HG02588 (cell line): ENCODE data around the gene LEKR1.
A peak's percentile ranks its signal among the peaks of the same experiment; 100 is the strongest.
"Not testable (repeated sequence)": the region's sequence is repeated elsewhere in the genome, so short reads cannot be mapped to it uniquely, and the experiment has no call there.

ENCODE experiments used
- ATAC-seq: cut with Tn5 transposase; IDR thresholded peaks from one replicate; pipeline ENCODE4 v1.9.1; 2021; ENCODE audit warnings: mild to moderate bottlenecking, moderate library complexity; ENCODE audit not compliant: unreplicated experiment

The LEKR1 gene

DNA sequence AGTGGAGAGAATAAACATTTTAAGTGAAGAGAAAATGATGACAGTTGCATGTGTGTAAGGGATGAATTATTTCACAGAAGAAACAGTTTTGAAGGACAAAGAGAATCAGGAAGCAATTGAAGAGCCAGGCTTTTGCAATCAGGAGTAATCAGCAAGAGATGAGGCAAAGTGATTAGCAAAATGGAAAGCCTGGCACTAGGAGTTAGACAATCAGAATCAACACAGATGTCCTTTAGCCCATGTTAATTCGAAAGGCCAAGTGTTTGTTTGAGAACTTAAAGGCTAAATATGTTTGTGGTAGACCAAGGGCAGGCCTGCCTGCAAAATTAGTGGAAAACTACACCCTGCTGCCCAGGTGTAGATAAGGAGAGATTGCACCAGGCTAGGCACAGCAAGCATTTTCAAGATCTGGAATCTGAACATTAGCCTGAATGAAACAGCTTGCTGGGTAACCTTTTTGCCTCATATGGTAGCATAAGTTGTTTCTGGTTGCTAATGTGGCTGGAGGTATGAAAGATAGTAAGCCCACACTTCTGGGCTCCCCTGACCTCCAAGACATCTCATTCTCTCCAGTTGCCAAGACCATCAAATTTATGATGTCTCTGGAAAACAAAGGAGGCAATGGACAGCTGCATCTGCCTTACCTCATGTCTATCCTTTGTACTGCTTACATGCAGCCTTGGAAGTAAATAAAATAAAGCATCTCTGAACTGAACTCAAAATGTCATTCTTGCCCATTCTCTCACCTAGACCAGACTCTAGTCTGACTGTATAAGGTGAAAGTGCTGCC lies 22.0 kb upstream of the LEKR1 start:
- no peak for ATAC-seq

DNA sequence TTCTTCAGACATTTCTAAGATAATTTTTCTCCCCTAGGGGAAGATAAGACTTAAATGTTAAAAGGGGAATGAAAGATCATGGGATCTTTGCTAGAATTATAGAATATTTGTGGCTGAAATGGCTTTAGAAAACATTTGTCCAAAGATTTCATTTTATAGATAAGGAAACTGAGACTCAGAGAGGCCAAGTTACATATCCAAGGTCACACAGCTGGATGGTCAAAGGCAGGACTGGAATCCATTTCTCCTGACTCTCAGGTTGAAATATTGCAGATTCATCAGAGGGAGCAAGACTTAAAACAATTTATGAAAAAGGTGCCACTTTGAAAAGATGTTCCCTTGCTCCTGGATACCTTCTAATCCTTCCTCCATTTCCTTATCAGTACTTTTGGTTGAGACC lies 19.5 kb upstream of the LEKR1 start:
- ATAC-seq = no peak

DNA sequence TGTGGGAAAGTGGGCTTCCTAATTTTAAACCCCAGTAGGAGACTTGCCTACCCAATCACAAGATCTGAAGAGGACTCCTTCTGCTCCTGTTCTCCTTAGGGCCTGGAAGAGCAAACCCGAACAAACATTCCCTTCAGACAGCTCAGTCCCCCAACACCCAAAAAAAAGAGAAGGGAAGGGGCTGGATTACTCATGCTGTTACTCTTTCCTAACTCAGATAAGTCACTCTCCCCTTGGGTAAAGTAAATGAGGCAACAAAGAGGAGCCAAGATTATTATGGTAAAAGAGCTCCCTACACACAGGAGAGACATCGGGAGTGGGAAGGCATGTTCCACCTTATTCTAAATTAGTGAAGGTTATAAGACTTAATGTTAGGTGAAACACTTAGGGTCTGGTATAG lies 18.1 kb upstream of the LEKR1 start:
- ATAC-seq = no peak

DNA sequence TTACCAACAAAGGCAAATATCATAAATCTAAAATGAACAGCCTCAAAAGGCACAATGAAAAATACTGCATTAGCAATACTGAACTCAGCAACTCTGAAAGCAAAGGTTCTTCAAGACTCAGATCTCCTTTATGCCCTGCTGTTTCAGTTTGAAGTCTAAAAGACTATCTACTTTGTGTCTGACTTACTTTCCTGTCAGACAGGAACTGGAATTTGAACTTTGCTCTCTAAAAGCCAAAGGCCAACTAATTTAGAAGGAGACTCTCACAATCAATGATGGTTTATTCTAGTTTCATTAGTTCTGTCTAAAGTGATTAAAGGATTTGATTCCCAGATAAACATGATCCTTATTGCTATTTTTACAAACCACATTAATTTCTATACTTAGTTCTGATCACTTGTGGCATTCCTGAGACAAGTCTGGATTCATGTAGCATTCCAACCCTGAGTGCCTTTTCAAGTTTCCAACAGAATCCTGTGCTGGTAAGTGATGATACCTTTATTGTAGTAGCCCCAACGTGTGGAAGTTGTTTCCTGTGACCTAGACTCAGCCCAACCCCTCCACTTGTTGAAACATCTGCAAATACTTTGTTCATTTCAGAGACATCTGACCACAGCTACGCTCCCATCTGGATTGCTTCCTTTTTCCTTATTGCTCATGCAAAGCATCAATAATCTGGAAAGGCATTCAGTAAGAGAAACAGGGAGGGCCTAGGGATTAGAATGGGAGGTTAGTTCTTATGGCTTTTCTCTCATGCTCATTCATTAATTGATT lies 14.9 kb upstream of the LEKR1 start:
- no peak for ATAC-seq

DNA sequence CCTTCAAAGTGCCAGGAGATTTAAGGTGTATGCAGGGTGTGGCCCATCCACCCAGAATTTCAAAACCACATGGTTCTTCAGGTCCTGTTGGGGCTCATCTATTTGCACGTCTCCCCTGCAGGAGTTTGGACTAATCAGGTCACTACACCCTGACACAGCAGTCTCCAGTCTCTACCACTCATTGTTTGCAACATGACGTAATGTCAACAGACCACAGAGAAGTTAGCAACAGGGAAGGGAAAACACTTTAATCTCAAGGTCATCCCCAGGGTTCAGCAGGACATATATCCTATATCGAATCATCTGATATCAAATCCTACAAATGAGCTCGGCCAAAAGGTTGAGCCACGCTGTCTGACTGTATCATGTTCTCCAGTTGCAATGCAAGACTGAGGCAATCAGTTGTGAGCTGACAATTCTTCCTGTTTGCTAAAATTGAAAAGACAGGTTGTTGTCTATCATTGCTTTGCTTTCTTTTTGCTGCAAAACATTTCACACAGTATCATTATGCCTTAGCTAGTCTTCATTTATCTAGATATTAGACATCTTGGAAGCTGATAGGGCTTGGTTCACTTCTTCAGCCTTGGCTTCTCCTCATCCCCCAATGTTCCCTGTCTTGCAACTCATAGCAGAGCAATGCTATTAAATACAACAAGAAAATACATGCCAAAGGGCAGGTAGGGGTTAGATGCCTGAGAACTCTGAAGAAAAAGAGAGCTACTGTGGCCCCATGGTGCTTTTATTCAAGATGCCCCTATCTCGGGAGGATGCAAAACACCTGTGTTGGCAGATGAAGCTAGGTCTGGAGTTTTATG lies 13.4 kb upstream of the LEKR1 start:
- no peak for ATAC-seq

DNA sequence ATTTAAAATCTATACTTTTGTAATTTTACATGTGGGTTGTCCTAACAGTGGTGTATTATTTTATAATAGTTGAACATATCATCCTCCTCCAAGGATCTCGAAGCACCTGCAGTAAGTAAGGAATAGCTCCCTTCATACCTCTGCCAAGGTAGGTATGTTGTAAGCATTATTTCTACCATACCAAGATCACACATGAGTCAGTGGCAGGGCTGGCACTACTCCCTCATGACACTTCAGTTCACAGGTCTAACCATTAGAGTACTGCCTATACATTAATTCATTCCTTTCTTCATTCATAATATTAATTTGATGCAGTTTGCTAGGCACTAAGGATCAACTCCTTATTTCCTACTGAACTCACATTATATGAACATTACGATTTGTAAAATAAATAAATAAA lies 11.9 kb upstream of the LEKR1 start:
- no peak for ATAC-seq

DNA sequence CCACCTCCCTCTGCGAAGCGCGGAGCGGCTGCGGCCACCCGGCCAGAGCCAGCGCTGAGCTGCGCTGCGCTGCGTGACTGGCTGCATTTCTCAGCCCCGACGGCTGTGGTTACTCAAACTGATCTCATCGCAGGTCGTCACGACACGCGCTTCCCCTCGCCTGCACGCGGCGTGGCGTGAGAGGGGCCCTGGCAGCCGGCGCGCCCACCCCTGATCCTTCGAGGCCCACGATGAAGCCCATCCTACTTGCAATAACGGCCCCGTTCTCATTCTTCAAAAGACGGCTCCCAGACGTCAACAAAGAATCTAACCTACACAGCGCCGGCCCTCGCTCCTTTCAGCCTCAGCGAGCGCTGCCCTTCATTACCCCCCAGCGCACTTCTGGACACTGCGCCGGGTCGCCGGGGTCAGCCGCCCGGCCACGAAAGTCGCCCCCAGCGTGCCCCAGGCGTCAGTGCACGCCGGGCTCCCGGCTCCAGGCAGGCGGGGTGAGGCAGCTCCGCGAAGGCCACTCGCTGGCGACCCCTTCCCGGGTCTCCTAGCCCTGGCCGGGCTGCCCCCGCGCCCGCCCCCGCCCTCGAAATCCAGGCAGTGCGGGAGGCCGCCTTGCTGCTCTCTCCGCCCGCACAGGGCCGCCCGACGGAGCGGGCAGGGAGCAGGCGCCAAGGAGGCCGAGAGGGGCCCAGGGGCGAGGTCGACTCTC lies 9.9 kb upstream of the LEKR1 start:
- ATAC-seq = peak; percentile 23

DNA sequence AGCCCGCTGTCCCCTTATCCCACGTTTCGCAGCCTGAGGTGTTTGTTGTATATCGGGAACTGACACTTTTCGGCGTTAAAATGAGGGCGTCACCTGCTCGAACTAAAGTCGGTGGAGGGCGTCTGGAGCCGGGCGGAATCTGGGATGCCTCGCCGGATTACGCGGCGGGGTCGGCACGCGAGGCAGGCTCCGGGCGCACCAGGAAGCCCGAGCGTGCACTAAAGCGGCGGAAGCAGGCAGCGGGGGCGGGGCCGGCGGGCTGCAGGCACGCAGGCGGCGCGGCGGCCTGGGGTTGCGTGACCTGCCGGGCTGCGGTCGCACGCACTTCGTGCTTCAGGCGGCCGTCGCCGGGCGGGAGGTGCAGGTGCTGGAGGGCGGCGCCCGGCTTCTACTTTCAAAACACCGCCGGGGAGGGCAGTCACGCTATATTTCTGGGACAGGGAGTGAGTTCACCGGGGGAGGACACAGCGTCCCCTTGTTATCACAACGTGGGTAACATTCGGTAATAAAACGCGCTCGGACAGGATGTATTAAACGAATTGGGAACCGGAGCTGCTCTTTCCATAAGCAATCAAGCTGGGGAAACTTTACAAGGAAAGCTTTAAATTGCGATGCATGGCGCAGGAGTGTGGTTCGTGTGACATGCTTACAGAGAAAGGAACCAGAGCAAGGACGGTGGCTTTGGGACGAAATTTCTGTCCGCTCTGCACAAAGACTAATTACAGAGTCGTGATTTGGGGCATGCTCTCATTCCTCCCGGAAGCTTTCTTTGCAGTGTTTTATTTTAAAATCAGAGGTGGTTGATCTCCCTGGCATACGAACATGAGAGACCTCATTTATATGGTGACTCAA lies 9.1 kb upstream of the LEKR1 start:
- ATAC-seq = peak; percentile 67

DNA sequence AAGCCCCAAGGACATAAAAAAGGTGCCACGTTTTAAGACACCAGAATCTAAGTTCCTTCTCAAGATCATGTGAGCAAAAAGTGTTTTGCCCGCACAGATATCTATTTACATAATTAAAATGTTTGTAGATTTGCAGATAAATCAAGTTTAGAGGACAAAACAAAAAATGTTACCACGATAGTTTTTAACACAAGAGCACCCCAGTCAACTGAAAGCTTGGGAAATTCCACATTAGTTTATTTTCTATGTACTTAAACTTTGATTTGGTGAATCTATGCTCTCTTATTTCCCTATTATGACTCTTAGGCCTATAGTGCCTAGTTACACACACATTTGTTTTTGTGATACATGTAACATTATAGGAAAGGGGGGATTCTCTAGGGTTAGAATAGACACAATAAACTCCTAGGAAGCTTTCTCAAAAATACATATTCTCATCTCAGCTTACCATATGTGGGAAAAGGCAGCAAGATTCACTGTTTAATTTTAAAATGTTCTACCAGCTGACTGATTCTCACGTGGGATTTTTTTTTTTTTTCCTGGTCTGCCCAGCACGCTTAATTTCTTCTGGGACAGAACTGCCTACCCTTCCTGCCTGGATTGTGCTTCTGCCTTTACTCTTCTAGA lies 8.4 kb upstream of the LEKR1 start:
- no peak for ATAC-seq

DNA sequence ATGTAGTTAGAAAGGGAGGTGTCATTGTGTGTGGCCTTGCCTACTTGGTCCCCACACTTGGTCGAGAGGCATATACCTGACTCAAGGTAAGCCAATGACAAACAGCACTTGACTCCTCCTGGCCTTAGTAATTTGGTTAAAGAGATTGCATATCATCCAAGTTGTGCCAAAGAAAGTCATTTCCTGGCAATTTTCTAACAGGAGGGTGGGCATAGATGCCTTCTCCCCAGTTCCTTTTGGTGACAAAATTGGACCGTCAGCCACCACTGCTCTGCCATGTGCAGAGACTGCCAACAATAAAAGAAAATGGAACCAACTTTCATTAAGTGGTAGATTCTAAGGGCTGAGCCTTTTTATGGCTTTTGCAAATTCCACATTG lies 7.9 kb upstream of the LEKR1 start:
- no peak for ATAC-seq

DNA sequence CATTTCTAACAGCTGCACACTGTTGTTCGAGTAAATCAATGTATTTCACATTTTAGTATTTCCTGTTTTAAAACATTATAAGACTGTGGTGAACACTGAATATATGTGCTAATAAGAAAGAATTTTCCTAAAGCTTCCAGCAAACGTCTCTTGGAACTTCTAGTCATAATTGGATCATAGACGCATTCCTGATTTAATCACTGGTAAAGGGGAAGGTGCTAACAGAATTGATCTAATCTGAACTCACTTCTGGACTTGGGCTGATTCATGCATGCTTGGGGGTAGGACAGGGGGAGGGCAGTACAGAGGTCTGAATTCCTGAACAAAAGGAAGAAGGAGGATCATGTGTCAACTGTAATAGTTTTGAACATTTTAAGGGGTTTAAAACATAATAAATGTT lies 7.3 kb upstream of the LEKR1 start:
- ATAC-seq = no peak

DNA sequence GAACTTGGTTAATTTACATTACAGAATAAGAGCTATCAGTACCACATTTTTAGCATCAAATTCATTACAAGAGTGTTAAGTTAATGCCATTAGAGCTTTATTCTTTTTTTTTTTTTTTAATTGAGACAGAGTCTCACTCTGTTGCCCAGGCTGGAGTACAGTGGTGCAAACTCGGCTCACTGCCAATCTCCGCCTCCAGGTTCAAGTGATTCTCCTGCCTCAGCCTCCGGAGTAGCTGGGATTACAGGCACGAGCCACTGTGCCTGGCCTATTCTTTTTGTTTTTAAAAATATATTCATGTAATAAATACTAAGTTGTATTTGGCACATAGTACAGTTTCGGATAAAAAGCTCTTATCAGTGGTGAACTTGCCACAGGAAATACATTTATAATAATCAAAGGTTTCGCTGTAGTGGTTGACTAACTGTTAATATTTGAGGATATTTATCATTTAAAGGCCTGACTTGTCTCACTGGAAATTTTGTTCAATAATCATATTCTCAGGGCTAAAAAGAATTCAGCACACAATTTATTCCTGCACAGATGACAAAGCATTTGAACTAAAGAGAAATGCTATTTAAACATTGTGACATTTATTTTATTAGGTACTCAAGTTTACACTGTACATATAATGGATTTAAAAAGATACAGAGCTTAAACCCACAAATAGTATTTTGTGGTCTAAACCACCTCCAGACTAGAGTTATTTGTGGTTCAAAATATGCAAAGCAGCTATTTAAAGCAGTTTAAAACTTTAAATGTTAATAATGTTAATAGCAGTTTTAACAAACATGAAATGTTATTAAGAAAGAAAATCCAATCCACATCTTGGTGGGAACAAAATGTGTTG lies 6.1 kb upstream of the LEKR1 start:
- no peak for ATAC-seq

DNA sequence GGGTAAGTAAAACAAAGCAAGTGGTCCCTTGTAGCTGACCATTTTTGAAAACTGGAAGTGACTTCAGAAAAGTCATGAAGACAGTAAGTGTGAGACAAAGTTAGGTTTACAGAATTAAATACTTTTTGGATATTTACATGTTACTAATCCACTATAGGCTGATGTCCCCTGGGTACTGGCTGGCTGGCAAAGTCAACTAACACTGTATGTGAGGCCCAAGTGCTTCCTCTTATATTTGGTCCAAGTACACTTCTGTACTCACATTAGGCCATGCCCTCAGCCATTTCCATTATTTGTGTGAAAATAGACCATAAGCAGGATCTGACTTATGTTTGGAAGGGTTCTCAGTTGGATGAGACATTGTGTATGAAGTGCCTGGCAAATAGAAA lies 5.5 kb upstream of the LEKR1 start:
- ATAC-seq = no peak

DNA sequence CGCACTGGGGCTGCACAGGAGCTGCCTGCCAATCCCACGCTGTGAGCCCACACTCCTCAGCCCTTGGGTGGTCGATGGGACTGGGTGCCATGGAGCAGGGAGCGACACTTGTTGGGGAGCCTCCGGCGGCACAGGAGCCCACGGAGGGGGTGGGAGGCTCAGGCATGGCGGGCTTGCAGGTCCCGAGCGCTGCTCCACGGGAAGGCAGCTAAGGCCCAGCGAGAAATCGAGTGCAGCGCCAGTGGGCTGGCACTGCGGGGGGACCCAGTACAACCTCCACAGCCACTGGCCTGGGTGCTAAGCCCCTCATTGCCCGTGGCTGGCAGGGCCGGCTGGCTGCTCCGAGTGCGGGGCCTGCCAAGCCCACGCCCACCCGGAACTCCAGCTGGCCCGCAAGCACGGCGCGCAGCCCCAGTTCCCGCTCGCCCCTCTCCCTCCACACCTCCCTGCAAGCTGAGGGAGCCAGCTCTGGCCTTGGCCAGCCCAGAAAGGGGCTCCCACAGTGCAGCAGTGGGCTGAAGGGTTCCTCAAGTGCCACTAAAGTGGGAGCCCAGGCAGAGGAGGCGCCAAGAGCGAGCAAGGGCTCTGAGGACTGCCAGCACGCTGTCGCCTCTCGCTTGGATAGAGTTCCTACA lies 3.4 kb upstream of the LEKR1 start:
- ATAC-seq = not testable (repeated sequence)

DNA sequence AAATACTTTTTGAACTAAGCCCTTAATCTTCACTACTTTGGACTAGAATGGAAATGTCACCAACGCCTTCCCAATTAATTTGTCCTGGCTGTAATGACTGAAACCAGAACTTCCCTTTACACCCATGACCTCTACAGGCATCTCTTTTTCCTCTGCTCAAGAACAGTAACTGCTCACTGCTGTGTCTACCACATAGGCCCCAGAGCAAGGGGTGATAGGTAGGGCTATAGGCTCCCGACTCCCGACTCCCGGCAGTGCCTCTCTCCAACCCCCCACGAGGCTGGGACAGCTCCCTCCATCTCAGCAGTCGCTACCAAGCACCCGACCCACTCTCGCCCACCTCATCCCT lies 384 bp upstream of the LEKR1 start:
- peak; percentile 63 for ATAC-seq

DNA sequence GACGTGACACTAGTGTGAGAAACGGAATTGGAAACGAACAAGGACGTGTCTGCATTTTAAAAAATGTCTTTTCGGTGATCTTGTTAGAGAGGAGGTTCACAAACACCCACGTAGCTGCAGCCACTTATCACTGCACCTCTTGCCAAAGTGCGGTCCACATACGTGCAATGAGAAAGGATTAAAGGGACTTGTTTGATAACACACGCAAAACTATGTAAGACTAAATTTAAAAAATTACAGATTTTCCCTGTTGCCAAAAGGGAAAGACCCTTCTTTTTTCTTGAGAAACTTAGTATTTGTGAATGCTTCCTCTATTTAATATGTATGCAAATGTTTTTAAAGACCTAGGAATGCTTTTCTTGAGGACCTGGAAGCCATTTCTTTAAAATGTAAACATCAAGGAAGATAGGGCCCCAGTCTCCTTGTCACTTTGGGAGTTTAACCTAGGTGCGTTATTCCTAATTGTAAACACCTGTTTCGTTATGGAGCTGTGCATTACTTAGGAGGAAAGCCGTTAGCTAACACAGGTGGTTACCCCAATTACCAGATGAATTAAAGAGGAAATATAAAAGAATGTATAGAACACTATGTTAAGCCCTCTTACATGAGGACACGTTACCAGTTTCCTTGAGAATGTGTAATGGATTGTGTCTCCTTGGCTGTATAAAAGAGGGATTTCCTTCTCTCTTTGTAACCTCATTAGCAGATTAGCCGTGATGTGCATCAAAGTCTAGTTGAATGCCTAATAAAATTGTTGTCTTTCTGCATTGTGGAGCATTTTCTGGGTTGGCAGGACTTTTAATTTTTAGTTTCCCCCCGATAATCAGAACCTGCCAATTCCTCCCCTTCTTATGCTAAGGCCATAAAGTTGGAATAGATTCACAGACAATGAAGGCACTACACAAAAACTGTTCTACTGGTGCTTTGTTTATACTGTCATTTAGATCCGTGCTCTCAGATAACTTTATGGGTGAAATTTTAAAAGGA lies 1.0 kb downstream of the LEKR1 start:
- ATAC-seq = no peak

DNA sequence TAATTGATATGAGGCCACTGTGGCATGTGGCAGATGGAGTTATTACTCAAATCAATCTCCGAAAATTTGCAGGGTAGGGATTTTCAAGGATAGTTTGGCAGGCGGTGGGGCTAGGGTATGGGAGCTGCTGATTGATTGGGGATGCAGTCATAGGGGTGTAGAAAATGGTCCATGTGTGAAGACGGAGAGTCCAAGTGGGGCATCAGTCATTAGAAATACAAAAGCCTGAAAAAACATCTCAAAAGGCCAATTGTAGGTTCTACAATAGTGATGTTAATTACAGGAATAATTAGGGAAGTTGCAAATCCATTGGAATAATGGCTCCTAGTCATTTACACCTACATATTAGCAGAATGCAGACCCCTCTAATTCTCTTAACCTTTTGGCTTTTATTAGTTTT lies 4.9 kb downstream of the LEKR1 start:
- no peak for ATAC-seq
